C4-2B (cell line): ENCODE measurements around the gene ADGRG7.

Source experiments
- CTCF ChIP-seq: fragments of 450-650 bp; conservative IDR thresholded peaks from 2 replicates; pipeline ENCODE4 v1.5.1; 2017; ENCODE audit warnings: mild to moderate bottlenecking
- ZFX ChIP-seq: fragments of 450-650 bp; IDR thresholded peaks from 2 replicates; pipeline ENCODE4 v1.6.1; 2017

- no peak for TF ChIP-seq CTCF
- TF ChIP-seq ZFX, result no peak
Measured at GRCh38 chr3:100609963-100610362, 562 bp downstream of the ADGRG7 start.
